ENCODE results near the gene SSNA1. TPM values are rescaled to one million over a fixed set of nuclear protein-coding genes. Genes with fewer than 3 reads are reported as not detected.

Gene SSNA1
- total RNA-seq, 1 donor from 2014 or later: 58.1 TPM

GRCh38 chr9:137192448-137192780 is 3.9 kb downstream of the SSNA1 start:
- H3K36me3 Mint-ChIP-seq (ENCODE audit: unreplicated experiment): peaks cover 10% of the 10 kb centered on the region
- no peak overlapping the region for H3K4me3 Mint-ChIP-seq (ENCODE audit: unreplicated experiment)
- no peaks in the 10 kb centered on the region for H3K9me3 Mint-ChIP-seq (ENCODE audit: unreplicated experiment)
- no peak for DNase-seq (ENCODE audit: extremely low spot score, unreplicated experiment)
- TF ChIP-seq, protein P1, sequence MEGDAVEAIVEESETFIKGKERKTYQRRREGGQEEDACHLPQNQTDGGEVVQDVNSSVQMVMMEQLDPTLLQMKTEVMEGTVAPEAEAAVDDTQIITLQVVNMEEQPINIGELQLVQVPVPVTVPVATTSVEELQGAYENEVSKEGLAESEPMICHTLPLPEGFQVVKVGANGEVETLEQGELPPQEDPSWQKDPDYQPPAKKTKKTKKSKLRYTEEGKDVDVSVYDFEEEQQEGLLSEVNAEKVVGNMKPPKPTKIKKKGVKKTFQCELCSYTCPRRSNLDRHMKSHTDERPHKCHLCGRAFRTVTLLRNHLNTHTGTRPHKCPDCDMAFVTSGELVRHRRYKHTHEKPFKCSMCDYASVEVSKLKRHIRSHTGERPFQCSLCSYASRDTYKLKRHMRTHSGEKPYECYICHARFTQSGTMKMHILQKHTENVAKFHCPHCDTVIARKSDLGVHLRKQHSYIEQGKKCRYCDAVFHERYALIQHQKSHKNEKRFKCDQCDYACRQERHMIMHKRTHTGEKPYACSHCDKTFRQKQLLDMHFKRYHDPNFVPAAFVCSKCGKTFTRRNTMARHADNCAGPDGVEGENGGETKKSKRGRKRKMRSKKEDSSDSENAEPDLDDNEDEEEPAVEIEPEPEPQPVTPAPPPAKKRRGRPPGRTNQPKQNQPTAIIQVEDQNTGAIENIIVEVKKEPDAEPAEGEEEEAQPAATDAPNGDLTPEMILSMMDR (IDR thresholded peaks at IDR 0.05): no peak
- H3K27ac Mint-ChIP-seq (ENCODE audit: unreplicated experiment): no peak overlapping the region
- H3K4me1 Mint-ChIP-seq (ENCODE audit: unreplicated experiment): peaks cover 25% of the 10 kb centered on the region
- H3K27me3 Mint-ChIP-seq (ENCODE audit: unreplicated experiment): no peaks in the 10 kb centered on the region

DNA sequence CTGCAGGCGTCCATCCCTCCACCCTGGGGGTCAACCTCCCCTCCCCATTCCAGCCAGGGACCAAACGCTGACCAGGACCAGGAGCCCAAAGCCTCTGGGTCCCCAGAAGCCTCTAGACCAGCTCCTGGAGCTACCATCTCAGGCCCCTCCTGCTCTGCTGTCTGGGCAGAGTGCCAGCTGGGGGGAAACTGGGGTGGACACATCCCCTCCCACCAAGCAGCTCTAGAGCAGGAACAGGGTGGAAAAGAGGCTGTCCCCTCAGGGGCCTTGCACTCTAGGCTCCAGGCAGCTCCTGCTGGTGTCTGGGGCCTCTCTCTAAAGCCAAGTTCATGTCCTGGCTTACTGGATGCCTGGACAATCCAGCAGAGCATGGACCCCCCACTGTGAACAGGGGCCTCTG is 4.4 kb downstream of the SSNA1 start:
- H3K9me3 Mint-ChIP-seq (ENCODE audit: unreplicated experiment): no peaks in the 10 kb centered on the region
- no peak overlapping the region for H3K27ac Mint-ChIP-seq (ENCODE audit: unreplicated experiment)
- H3K36me3 Mint-ChIP-seq (ENCODE audit: unreplicated experiment): peaks cover 10% of the 10 kb centered on the region
- DNase-seq (ENCODE audit: extremely low spot score, unreplicated experiment): no peak
- no peak overlapping the region for H3K4me3 Mint-ChIP-seq (ENCODE audit: unreplicated experiment)
- TF ChIP-seq, protein P1 (IDR thresholded peaks at IDR 0.05): no peak
- H3K27me3 Mint-ChIP-seq (ENCODE audit: unreplicated experiment): no peaks in the 10 kb centered on the region
- H3K4me1 Mint-ChIP-seq (ENCODE audit: unreplicated experiment): peaks cover 21% of the 10 kb centered on the region

GRCh38 chr9:137193771-137194170 is 5.3 kb downstream of the SSNA1 start:
- no peak overlapping the region for H3K4me3 Mint-ChIP-seq (ENCODE audit: unreplicated experiment)
- no peaks in the 10 kb centered on the region for H3K27me3 Mint-ChIP-seq (ENCODE audit: unreplicated experiment)
- H3K27ac Mint-ChIP-seq (ENCODE audit: unreplicated experiment): no peak overlapping the region
- no peaks in the 10 kb centered on the region for H3K9me3 Mint-ChIP-seq (ENCODE audit: unreplicated experiment)
- H3K36me3 Mint-ChIP-seq (ENCODE audit: unreplicated experiment): peaks cover 10% of the 10 kb centered on the region
- peaks cover 26% of the 10 kb centered on the region for H3K4me1 Mint-ChIP-seq (ENCODE audit: unreplicated experiment)
- TF ChIP-seq, protein P1 (IDR thresholded peaks at IDR 0.05): no peak
- DNase-seq (ENCODE audit: extremely low spot score, unreplicated experiment): no peak

DNA sequence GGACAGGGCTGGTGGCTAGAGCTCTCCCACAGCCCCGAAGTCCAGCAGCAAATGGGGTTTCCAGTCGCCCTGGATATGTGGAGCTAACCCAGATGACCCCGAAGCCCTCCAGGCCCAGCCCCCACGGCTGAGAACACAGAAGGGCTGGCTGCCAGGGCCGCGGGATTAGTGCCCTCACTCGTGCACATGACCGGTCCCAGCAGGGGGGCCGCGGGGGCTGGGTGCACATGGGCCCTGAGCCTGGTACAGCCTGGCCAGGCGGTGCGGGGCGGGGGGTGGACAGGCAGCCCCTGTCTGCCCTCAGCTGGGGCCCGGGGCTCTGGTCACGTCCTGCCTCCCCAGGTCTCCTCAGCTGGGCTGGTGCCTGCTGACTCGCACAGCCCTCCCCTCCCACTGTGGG is 5.9 kb downstream of the SSNA1 start:
- Mint-ChIP-seq H3K27me3 (ENCODE audit: unreplicated experiment) (no peaks in the 10 kb centered on the region), H3K27ac (ENCODE audit: unreplicated experiment) (no peak overlapping the region)

DNA sequence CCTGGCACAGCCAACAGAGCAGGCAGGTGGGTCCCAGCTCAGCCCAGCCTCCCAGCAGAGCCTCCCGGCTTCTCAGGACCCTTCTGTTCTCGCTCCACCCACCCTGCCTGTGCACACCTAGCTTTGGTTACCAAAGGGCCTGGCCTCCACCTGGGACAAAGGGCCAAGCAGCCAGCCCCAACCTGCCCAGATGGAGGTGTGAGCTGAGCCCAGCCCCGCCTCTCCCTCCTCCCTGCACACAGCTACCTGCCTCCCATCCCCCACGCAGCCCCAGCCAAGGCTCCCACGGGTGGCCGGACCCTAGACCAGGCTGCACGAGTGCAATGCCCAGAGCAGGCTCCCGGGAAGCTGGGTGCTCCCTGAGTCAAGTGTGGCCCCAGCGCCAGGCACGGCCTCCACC is 6.4 kb downstream of the SSNA1 start:
- no peak overlapping the region for H3K27ac Mint-ChIP-seq (ENCODE audit: unreplicated experiment)
- DNase-seq (ENCODE audit: extremely low spot score, unreplicated experiment): no peak
- TF ChIP-seq, protein P1 (IDR thresholded peaks at IDR 0.05): no peak
- no peaks in the 10 kb centered on the region for H3K27me3 Mint-ChIP-seq (ENCODE audit: unreplicated experiment)
- H3K36me3 Mint-ChIP-seq (ENCODE audit: unreplicated experiment): peaks cover 7% of the 10 kb centered on the region
- no peaks in the 10 kb centered on the region for H3K9me3 Mint-ChIP-seq (ENCODE audit: unreplicated experiment)
- no peak overlapping the region for H3K4me3 Mint-ChIP-seq (ENCODE audit: unreplicated experiment)
- H3K4me1 Mint-ChIP-seq (ENCODE audit: unreplicated experiment): peaks cover 24% of the 10 kb centered on the region

More for the DNA sequence above, 5.9 kb downstream of the SSNA1 start:
- TF ChIP-seq, protein P1 (IDR thresholded peaks at IDR 0.05): no peak
- Mint-ChIP-seq H3K36me3 (ENCODE audit: unreplicated experiment) (peaks cover 7% of the 10 kb centered on the region), H3K9me3 (ENCODE audit: unreplicated experiment) (no peaks in the 10 kb centered on the region), H3K4me1 (ENCODE audit: unreplicated experiment) (peaks cover 25% of the 10 kb centered on the region), H3K4me3 (ENCODE audit: unreplicated experiment) (no peak overlapping the region)
- no peak for DNase-seq (ENCODE audit: extremely low spot score, unreplicated experiment)

Data from osteocyte (in vitro differentiated cells).